HG03066 (cell line): ENCODE results near the gene MGRN1.

Experiments
- ATAC-seq: cut with Tn5 transposase; IDR thresholded peaks from one replicate; pipeline ENCODE4 v1.9.1; 2021; ENCODE audit warnings: low read depth; ENCODE audit not compliant: unreplicated experiment

The MGRN1 gene

GRCh38 chr16:4684058-4684715, 59.6 kb downstream of the MGRN1 start:
- ATAC-seq = no peak

- ATAC-seq = no peak
Measured at GRCh38 chr16:4684763-4685162, 60.1 kb downstream of the MGRN1 start.

GRCh38 chr16:4685292-4685691, 60.7 kb downstream of the MGRN1 start:
- no peak for ATAC-seq

GRCh38 chr16:4685776-4686496, 61.3 kb downstream of the MGRN1 start:
- no peak for ATAC-seq

- ATAC-seq = no peak
Measured at GRCh38 chr16:4686497-4687210, 62.0 kb downstream of the MGRN1 start.

GRCh38 chr16:4687416-4687815, 62.8 kb downstream of the MGRN1 start:
- no peak for ATAC-seq

GRCh38 chr16:4687946-4688673, 63.5 kb downstream of the MGRN1 start:
- no peak for ATAC-seq

- ATAC-seq = no peak
Measured at GRCh38 chr16:4688674-4689045, 64.0 kb downstream of the MGRN1 start.

GRCh38 chr16:4689091-4689671, 64.6 kb downstream of the MGRN1 start:
- no peak for ATAC-seq

GRCh38 chr16:4689864-4690704, 65.5 kb downstream of the MGRN1 start:
- ATAC-seq = no peak

GRCh38 chr16:4690946-4691665, 66.5 kb downstream of the MGRN1 start:
- ATAC-seq = no peak

GRCh38 chr16:4691666-4692412, 67.2 kb downstream of the MGRN1 start:
- no peak for ATAC-seq

GRCh38 chr16:4692460-4693295, 68.1 kb downstream of the MGRN1 start:
- ATAC-seq = peak; percentile 3

- peak; percentile 94 for ATAC-seq
Measured at GRCh38 chr16:4693296-4693955, 68.8 kb downstream of the MGRN1 start, which contains the start of gene NUDT16L1. Gene NUDT16L1 (plus strand): TSS chr16:4693562. CDS start chr16:4693727, 165 bp downstream.

GRCh38 chr16:4693956-4694641, 69.5 kb downstream of the MGRN1 start:
- peak; percentile 13 for ATAC-seq
